ENCODE results near the gene PXDC1. TPM values are rescaled to one million over a fixed set of nuclear protein-coding genes. Genes with fewer than 3 reads are reported as not detected.

The PXDC1 gene
- total and polyA plus RNA-seq, 7 donors, result 9.8 to 32.0 (median 22.5) TPM

GRCh38 chr6:3701631-3702030, 49.9 kb downstream of the PXDC1 start:
- no peak for TF ChIP-seq CTCF (IDR thresholded peaks at IDR 0.05)
- WGBS, 3 donors, result 84 to 86% (median 86%) methylated on average over 5 of the region's 5 CpGs
- Histone ChIP-seq H3K27ac (no peak overlapping the region), H3K27me3 (ENCODE audit: insufficient read depth in 3 of 3, low read length in 2 of 3) (no peaks in the 10 kb centered on the region), H3K36me3 (ENCODE audit: insufficient read depth in 1 of 2, low read depth in 1 of 2) (no peaks in the 10 kb centered on the region), H3K9me3 (no peaks in the 10 kb centered on the region), H3K4me3 (no peak overlapping the region), H3K4me1 (no peaks in the 10 kb centered on the region)
- intact Hi-C loops (cut with DNase I), result loop anchor here in 1 of 2 donors (10.0 kb wide), 1 partner anchor 137 kb away; no protein-coding TSS in a partner anchor
- ATAC-seq (no peak), DNase-seq (no peak)

- H3K27me3 ChIP-seq (ENCODE audit: insufficient read depth in 3 of 3, low read length in 2 of 3), result no peaks in the 10 kb centered on the region
- H3K4me3 ChIP-seq, result no peak overlapping the region
- TF ChIP-seq CTCF (IDR thresholded peaks at IDR 0.05), result no peak
- H3K4me1 ChIP-seq, result no peaks in the 10 kb centered on the region
- no peaks in the 10 kb centered on the region for H3K36me3 ChIP-seq (ENCODE audit: insufficient read depth in 1 of 2, low read depth in 1 of 2)
- H3K27ac ChIP-seq, result no peak overlapping the region
- intact Hi-C loops (cut with DNase I), result no loop called here
- ATAC-seq (no peak), DNase-seq (no peak)
- WGBS, 3 donors, result 87 to 97% (median 96%) methylated on average over 3 of the region's 3 CpGs
- H3K9me3 ChIP-seq, result no peaks in the 10 kb centered on the region
Measured at GRCh38 chr6:3699231-3699630, 52.3 kb downstream of the PXDC1 start.

- TF ChIP-seq CTCF (IDR thresholded peaks at IDR 0.05), result no peak
- Histone ChIP-seq H3K36me3 (ENCODE audit: insufficient read depth in 1 of 2, low read depth in 1 of 2) (no peaks in the 10 kb centered on the region), H3K4me1 (no peaks in the 10 kb centered on the region), H3K27me3 (ENCODE audit: insufficient read depth in 3 of 3, low read length in 2 of 3) (no peaks in the 10 kb centered on the region), H3K9me3 (no peaks in the 10 kb centered on the region), H3K27ac (no peak overlapping the region), H3K4me3 (no peak overlapping the region)
- no peak for ATAC-seq
- intact Hi-C loops (cut with DNase I), result no loop called here
- WGBS, 3 donors, result 93 to 96% (median 94%) methylated on average over 5 of the region's 5 CpGs
- DNase-seq, result no peak
Measured at GRCh38 chr6:3698021-3698420, 53.5 kb downstream of the PXDC1 start.

- 87 to 96% (median 92%) methylated on average over 1 of the region's 1 CpG for WGBS, 3 donors
- ATAC-seq, result peak in 3 of 4 donors; percentile 57 to 65 (median 62)
- TF ChIP-seq CTCF (IDR thresholded peaks at IDR 0.05), result no peak
- no peak for DNase-seq
- Histone ChIP-seq H3K36me3 (ENCODE audit: insufficient read depth in 1 of 2, low read depth in 1 of 2) (no peaks in the 10 kb centered on the region), H3K4me3 (no peak overlapping the region), H3K27ac (no peak overlapping the region), H3K27me3 (ENCODE audit: insufficient read depth in 3 of 3, low read length in 2 of 3) (no peaks in the 10 kb centered on the region), H3K9me3 (no peaks in the 10 kb centered on the region), H3K4me1 (no peaks in the 10 kb centered on the region)
- intact Hi-C loops (cut with DNase I), result no loop called here
Measured at GRCh38 chr6:3697609-3698008, 53.9 kb downstream of the PXDC1 start.

GRCh38 chr6:3696525-3697088, 54.9 kb downstream of the PXDC1 start:
- DNase-seq (peak in 1 of 2 donors; percentile 56), ATAC-seq (peak in 2 of 4 donors; percentile 14 to 43)
- 48 to 61% (median 52%) methylated on average over 5 of the region's 5 CpGs for WGBS, 3 donors
- Histone ChIP-seq H3K4me1 (no peaks in the 10 kb centered on the region), H3K36me3 (ENCODE audit: insufficient read depth in 1 of 2, low read depth in 1 of 2) (no peaks in the 10 kb centered on the region), H3K27ac (no peak overlapping the region), H3K4me3 (no peak overlapping the region), H3K27me3 (ENCODE audit: insufficient read depth in 3 of 3, low read length in 2 of 3) (no peaks in the 10 kb centered on the region), H3K9me3 (no peaks in the 10 kb centered on the region)
- intact Hi-C loops (cut with DNase I), result no loop called here
- TF ChIP-seq CTCF (IDR thresholded peaks at IDR 0.05), result no peak
